ENCODE measurements around the gene VRK1. TPM values are rescaled to one million over a fixed set of nuclear protein-coding genes. Genes with fewer than 3 reads are reported as not detected.

VRK1 gene
- total and polyA plus RNA-seq, 2 of the 8 experiments (the other 6 are each of a cell fraction or from before 2014, with no cell fraction given) = 24.2 to 64.8 TPM

DNA sequence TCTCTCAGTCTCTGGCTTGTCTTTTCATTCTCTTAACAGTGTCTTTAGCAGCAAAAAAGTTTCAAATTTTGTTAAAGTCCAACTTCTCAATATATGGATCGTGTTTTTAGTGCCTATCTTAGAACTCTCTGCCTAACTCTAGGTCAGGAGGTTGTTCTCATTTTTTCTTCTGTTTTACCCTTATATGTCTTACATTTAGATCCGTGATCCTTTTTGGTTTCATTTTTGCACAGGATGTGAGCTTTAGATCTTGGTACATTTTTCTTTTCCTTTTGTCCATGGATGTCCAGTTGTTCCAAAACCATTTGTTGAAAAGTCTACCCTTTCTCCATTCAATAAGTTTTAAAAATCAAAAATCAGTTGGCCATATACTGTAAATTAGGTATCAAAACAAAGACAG, 6.8 kb downstream of the VRK1 start:
- H3K4me1 ChIP-seq (replicated peaks in 1 of 4; ENCODE audit: control insufficient read depth in 3 of 4, insufficient read depth in 4 of 4, low read length in 3 of 4) = peaks cover 0 to 2% (median 0%) of the 10 kb centered on the region in 4 experiments; a peak in 1 of 7 replicates
- 94% methylated on average over 2 of the region's 2 CpGs; no CpG with 5 or more reads in 1 of the 2 experiments for WGBS, 2 experiments (ENCODE audit: extremely low coverage in 1 of 2, insufficient coverage in 1 of 2, insufficient read length in 1 of 2, insufficient replicate concordance in 2 of 2, low coverage in 1 of 2, low lambda C conversion rate in 2 of 2, missing lambda C conversion rate in 1 of 2)
- H3K4ac ChIP-seq (replicated peaks; ENCODE audit: insufficient read length, low read depth, low read length) = no peak overlapping the region
- H3K18ac ChIP-seq (ENCODE audit: extremely low read depth, low read length) = no peak overlapping the region
- POLR2A ChIA-PET (ENCODE audit: partially characterized antibody) = no interaction called here
- no peak overlapping the region for H2BK120ac ChIP-seq (replicated peaks; ENCODE audit: low read depth, low read length)
- H3K14ac ChIP-seq (ENCODE audit: insufficient read length) = no peak overlapping the region
- FAIRE-seq = no peak
- peaks cover 11 to 15% of the 10 kb centered on the region in 2 experiments for H4K20me1 ChIP-seq (replicated peaks in 1 of 2; ENCODE audit: control insufficient read depth in 1 of 2, insufficient read depth in 2 of 2, low read length in 2 of 2)
- no peak overlapping the region for H2BK20ac ChIP-seq (ENCODE audit: low read length)
- H3K9me3 ChIP-seq (ENCODE audit: insufficient read depth in 2 of 2, low read depth in 1 of 2, low read length in 1 of 2) = no peaks in the 10 kb centered on the region
- no peak overlapping the region for H3K27ac ChIP-seq (ENCODE audit: low read depth, low read length)
- no peak overlapping the region for H2BK12ac ChIP-seq (ENCODE audit: low read depth, low read length)
- CTCF ChIA-PET (ENCODE audit: partially characterized antibody) = no interaction called here
- no peak overlapping the region for H3K4me2 ChIP-seq (ENCODE audit: insufficient read depth in 1 of 2, low read depth in 2 of 2, low read length in 2 of 2)
- no peak for DNase-seq (ENCODE audit: low read depth in 1 of 2, low spot score in 2 of 2)
- H4K91ac ChIP-seq (replicated peaks; ENCODE audit: insufficient read length, low read length) = no peak overlapping the region
- H3K79me2 ChIP-seq (ENCODE audit: control insufficient read depth in 1 of 2, insufficient read depth in 2 of 2, low read length in 2 of 2) = peaks cover 5 to 100% of the 10 kb centered on the region in 2 experiments
- peaks cover 3% of the 10 kb centered on the region for H3K79me1 ChIP-seq (ENCODE audit: low read depth, low read length)
- TF ChIP-seq JUN (IDR thresholded peaks at IDR 0.05; ENCODE audit: low read depth, low read length) (no peak), ASH2L (IDR thresholded peaks at IDR 0.05; ENCODE audit: low read length) (no peak), POLR2AphosphoS5 (IDR thresholded peaks at IDR 0.05; ENCODE audit: low read depth, low read length) (no peak), SIN3A (conservative IDR thresholded peaks at IDR 0.05 in 1 of 2, IDR thresholded peaks at IDR 0.05 in 1 of 2; ENCODE audit: low read depth in 1 of 2, low read length in 2 of 2) (no peak)
- no peaks in the 10 kb centered on the region for H3K36me3 ChIP-seq (ENCODE audit: control insufficient read depth in 2 of 4, insufficient read depth in 4 of 4, low read length in 3 of 4)
- no peak overlapping the region for H3K4me3 ChIP-seq (ENCODE audit: extremely low read depth in 1 of 4, insufficient read depth in 2 of 4, low read depth in 3 of 4, low read length in 4 of 4)
- no peak overlapping the region for H2BK5ac ChIP-seq (ENCODE audit: low read depth, low read length)
- no peaks in the 10 kb centered on the region for H3K27me3 ChIP-seq (replicated peaks in 1 of 4; ENCODE audit: control insufficient read depth in 3 of 4, extremely low read depth in 1 of 4, insufficient read depth in 3 of 4, low read length in 3 of 4)
- no peak overlapping the region for H3K56ac ChIP-seq (replicated peaks; ENCODE audit: insufficient read length, low read depth, low read length)
- no peaks in the 10 kb centered on the region for H3K23me2 ChIP-seq (ENCODE audit: low read depth, low read length)
- H3K9ac ChIP-seq (replicated peaks in 1 of 4; ENCODE audit: extremely low read depth in 1 of 4, low read depth in 3 of 4, low read length in 3 of 4) = no peak overlapping the region
- no peak overlapping the region for H4K5ac ChIP-seq (ENCODE audit: insufficient read length, low read depth, low read length)
- no peak overlapping the region for H4K8ac ChIP-seq (ENCODE audit: extremely low read depth, insufficient read depth, low read length)
- no peak overlapping the region for H3K23ac ChIP-seq (ENCODE audit: insufficient read length)
- no peak overlapping the region for H2BK15ac ChIP-seq (ENCODE audit: low read length)
- H2AK5ac ChIP-seq (ENCODE audit: low read depth, low read length) = no peak overlapping the region
- no peak overlapping the region for H2AFZ ChIP-seq (ENCODE audit: low read length)

Data from H1 (cell line).